ENCODE results near the gene GLMP. TPM values are rescaled to one million over a fixed set of nuclear protein-coding genes. Genes with fewer than 3 reads are reported as not detected.

GLMP gene
- total and polyA plus RNA-seq, 2 of the 13 experiments (the other 11 are each of a cell fraction or from before 2014, with no cell fraction given): 44.6 to 75.8 TPM

DNA sequence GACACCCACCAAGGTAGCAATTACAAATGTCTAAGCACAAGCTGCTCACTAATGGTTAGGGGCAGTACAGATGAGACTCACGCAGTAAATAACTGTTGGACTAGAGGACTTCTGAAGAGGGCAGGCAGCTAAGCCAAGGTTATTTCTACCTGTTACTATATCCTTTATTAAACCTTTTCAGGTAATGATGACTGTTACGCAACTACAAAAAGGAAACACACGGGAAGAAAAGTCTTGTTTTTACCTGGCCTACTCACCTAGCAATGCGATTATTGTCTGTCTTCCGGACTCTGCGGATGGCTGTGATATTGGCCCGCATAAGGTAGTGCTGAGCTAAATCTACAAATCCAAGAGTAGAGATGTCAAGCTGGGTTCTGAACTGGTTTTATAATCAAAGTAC, 21.4 kb upstream of the GLMP start:
- TF ChIP-seq KDM4B (CRISPR knock-in tag; IDR thresholded peaks at IDR 0.05) (no peak), PHF21A (CRISPR knock-in tag; IDR thresholded peaks at IDR 0.05) (no peak), ZNF83 (CRISPR knock-in tag; IDR thresholded peaks at IDR 0.05; ENCODE audit: borderline replicate concordance) (no peak), MXI1 (IDR thresholded peaks at IDR 0.05; ENCODE audit: borderline replicate concordance, low read depth, low read length) (no peak), THYN1 (CRISPR knock-in tag; IDR thresholded peaks at IDR 0.05; ENCODE audit: borderline replicate concordance, low read depth) (no peak), ONECUT2 (CRISPR knock-in tag; IDR thresholded peaks at IDR 0.05) (no peak), ZNF761 (CRISPR knock-in tag; conservative IDR thresholded peaks at IDR 0.05) (no peak), ZNF552 (CRISPR knock-in tag; IDR thresholded peaks at IDR 0.05; ENCODE audit: borderline replicate concordance) (no peak), RBFOX2 (IDR thresholded peaks at IDR 0.05; ENCODE audit: low read depth, low read length) (0 out of 2 replicates have a peak, but pooled peaks have one; percentile 39), FOXC1 (CRISPR knock-in tag; IDR thresholded peaks at IDR 0.05; ENCODE audit: borderline replicate concordance) (no peak), TOPORS (CRISPR knock-in tag; IDR thresholded peaks at IDR 0.05) (no peak), CEBPB (IDR thresholded peaks at IDR 0.05; ENCODE audit: borderline replicate concordance, low read depth, low read length) (peak; percentile 44; the same call in 1 of the 2 replicates), CBFB (CRISPR knock-in tag; IDR thresholded peaks at IDR 0.05) (no peak)
- ChIA-PET POLR2A (interaction anchor here (1.3 kb wide), 1 partner anchor 21 kb away, joined by 3 read pairs; the partner anchor contains the start of gene CCT3), CTCF (ENCODE audit: low intra/inter-chr PET ratio, low total read pairs) (no interaction called here)
- intact Hi-C loops (cut with micrococcal nuclease; ENCODE audit: unreplicated experiment): no loop called here
- BruUV-seq (replicated peaks): no TSS peak
- H3K27ac ChIP-seq (ENCODE audit: extremely low read length, insufficient read depth, low read length): no peak overlapping the region
- WGBS (ENCODE audit: low lambda C conversion rate): 94% methylated on average over 7 of the region's 7 CpGs
- ATAC-seq (no peak), FAIRE-seq (no peak), DNase-seq (ENCODE audit: low spot score) (no peak)
- H3K4me2 ChIP-seq (ENCODE audit: low read depth, low read length): no peak overlapping the region
- peaks cover 31 to 84% of the 10 kb centered on the region in 2 experiments for H3K36me3 ChIP-seq (replicated peaks in 1 of 2; ENCODE audit: control insufficient read depth in 1 of 2, insufficient read depth in 2 of 2, low read length in 2 of 2)
- H3K9ac ChIP-seq (ENCODE audit: insufficient read depth, low read depth, low read length): no peak overlapping the region
- no peak overlapping the region for H3K4me3 ChIP-seq (replicated peaks in 1 of 3; ENCODE audit: insufficient read depth in 1 of 3, low read depth in 2 of 3, low read length in 3 of 3)
- no peaks in the 10 kb centered on the region for H3K9me3 ChIP-seq (ENCODE audit: low read length)
- H2AFZ ChIP-seq (ENCODE audit: low read length): no peak overlapping the region
- no peaks in the 10 kb centered on the region for H3K4me1 ChIP-seq (ENCODE audit: insufficient read depth, low read length)
- peaks cover 2% of the 10 kb centered on the region for H3K79me2 ChIP-seq (ENCODE audit: insufficient read depth, low read length)
- H3K27me3 ChIP-seq (ENCODE audit: control insufficient read depth in 1 of 2, insufficient read depth in 2 of 2, low read length in 2 of 2): no peaks in the 10 kb centered on the region
- peaks cover 4% of the 10 kb centered on the region; the same call in 1 of the 2 replicates for H4K20me1 ChIP-seq (ENCODE audit: insufficient read depth, low read length)
- in situ Hi-C loops (cut with HindIII; ENCODE audit: extremely low pct_ligation_motif_present, low pct_unique_long_range_greater_than_20kb): no loop called here
